GM12878 (cell line): Measurements from ENCODE around the gene PFKP. TPM values are rescaled to one million over a fixed set of nuclear protein-coding genes. Genes with fewer than 3 reads are reported as not detected.

Experiments
- ATAC-seq: fragments of 200-7000 bp; cut with Tn5 transposase; 3 replicates; pipeline ENCODE4 v1.9.1; 2020; ENCODE audit warnings: mild to moderate bottlenecking, moderate library complexity
- BruUV-seq: library from RNA; stranded (reverse); fragments of 400-500 nt; replicated peaks from 2 replicates; lab custom pipeline; 2021; lab: Mats Ljungman, UMichigan
- CTCF ChIA-PET: fragments of 300-600 bp; sonication (Branson Sonifier 250); formaldehyde crosslinking; extraction: SDS; loops from one replicate; lab custom pipeline; 2021; ENCODE audit warnings: inconsistent platforms; lab: Yijun Ruan, JAX
- POLR2A ChIA-PET: fragments of 350-600 bp; formaldehyde crosslinking; extraction: SDS; loops from one replicate; lab custom pipeline; 2021; ENCODE audit warnings: inconsistent platforms; lab: Charles Lee
- RAD21 ChIA-PET: fragments of 300-600 bp; sonication (Branson Sonifier 250); formaldehyde crosslinking; loops from one replicate; lab custom pipeline; 2023; ENCODE audit warnings: antibody characterized with exemption; ENCODE audit not compliant: unreplicated experiment; lab: Charles Lee
- SMC1A ChIA-PET: fragments of 300-600 bp; sonication (Branson Sonifier 250); formaldehyde crosslinking; loops from one replicate; lab custom pipeline; 2023; ENCODE audit not compliant: unreplicated experiment, uncharacterized antibody; lab: Charles Lee
- DNase-seq: peaks from one replicate; pipeline ENCODE4 v3.0.0-alpha.2; 2011; ENCODE audit warnings: low read depth, low spot score
- FAIRE-seq: peaks from 3 replicates; lab custom pipeline; 2011; peaks lifted over from hg19 to GRCh38; lab: Jason Lieb, UNC
- H2AFZ ChIP-seq: 2 replicates; pipeline ENCODE4 v1.6.0; 2011; ENCODE audit warnings: low read depth, low read length, control low read depth; ENCODE audit not compliant: control insufficient read depth
- H3K27ac ChIP-seq: 2 replicates; pipeline ENCODE4 v1.5.1; 2011; ENCODE audit warnings: control low read depth; ENCODE audit not compliant: control insufficient read depth, insufficient read depth
- H3K27me3 ChIP-seq, 2 experiments: replicated peaks in 1 of 2; 2 replicates each; pipeline versions ENCODE4 v1.6.0 to v1.6.1; 2011; ENCODE audit warnings: low read length in 1 of 2; ENCODE audit not compliant: control insufficient read depth in 2 of 2, insufficient read depth in 2 of 2
- H3K36me3 ChIP-seq, 2 experiments: 2 replicates each; pipeline ENCODE4 v1.5.1; 2011; ENCODE audit warnings: low read length in 1 of 2; ENCODE audit not compliant: control insufficient read depth in 2 of 2, insufficient read depth in 2 of 2
- H3K4me1 ChIP-seq: 2 replicates; pipeline ENCODE4 v1.6.1; 2011; ENCODE audit warnings: mild to moderate bottlenecking, low read length, moderate library complexity, mixed read lengths; ENCODE audit not compliant: control insufficient read depth, insufficient read depth
- H3K4me2 ChIP-seq: 2 replicates; pipeline ENCODE4 v1.6.0; 2011; ENCODE audit warnings: control low read depth; ENCODE audit not compliant: control insufficient read depth, insufficient read depth
- H3K4me3 ChIP-seq: fragments of 200-600 bp; sonication (generic); 2 replicates; pipeline ENCODE4 v1.5.1; 2016
- H3K79me2 ChIP-seq: 2 replicates; pipeline ENCODE4 v1.6.0; 2011; ENCODE audit warnings: low read length; ENCODE audit not compliant: control insufficient read depth, insufficient read depth
- H3K9ac ChIP-seq: 2 replicates; pipeline ENCODE4 v1.8.0; 2011; ENCODE audit warnings: low read length, control low read depth, mixed read lengths; ENCODE audit not compliant: control insufficient read depth, insufficient read depth
- H3K9me3 ChIP-seq: replicated peaks from 3 replicates; pipeline ENCODE4 v1.5.1; 2011; ENCODE audit warnings: mild to moderate bottlenecking, low read length; ENCODE audit not compliant: control insufficient read depth, insufficient read depth
- H4K20me1 ChIP-seq: 2 replicates; pipeline ENCODE4 v1.6.0; 2011; ENCODE audit not compliant: control insufficient read depth, insufficient read depth
- BHLHE40 ChIP-seq, 2 experiments: fragments of 450-650 bp in 1 of 2; IDR thresholded peaks; 2 replicates each; pipeline ENCODE4 v1.6.1; 2011 to 2017; ENCODE audit warnings: low read depth in 2 of 2, borderline replicate concordance in 1 of 2, improper control_type of control experiment in 1 of 2, low read length in 1 of 2, mild to moderate bottlenecking in 1 of 2
- GABPA ChIP-seq: IDR thresholded peaks from 2 replicates; pipeline ENCODE4 v1.6.1; 2014; ENCODE audit warnings: antibody characterized with exemption, low read depth, mild to moderate bottlenecking, inconsistent platforms
- MEF2A ChIP-seq: IDR thresholded peaks from 2 replicates; pipeline ENCODE4 v1.6.1; 2011; ENCODE audit warnings: low read depth, mild to moderate bottlenecking, low read length, moderate library complexity; ENCODE audit not compliant: insufficient read depth
- MXI1 ChIP-seq: fragments of 150-350 bp; IDR thresholded peaks from 2 replicates; pipeline ENCODE4 v1.6.1; 2011; ENCODE audit warnings: low read depth, mild to moderate bottlenecking, inconsistent platforms, low read length, improper control_type of control experiment
- NRF1 ChIP-seq: conservative IDR thresholded peaks from 2 replicates; pipeline ENCODE4 v1.6.1; 2011; ENCODE audit warnings: mild to moderate bottlenecking, low read depth, low read length, improper control_type of control experiment
- POLR2A ChIP-seq: IDR thresholded peaks from 2 replicates; pipeline ENCODE4 v1.6.1; 2011; ENCODE audit warnings: low read depth, mild to moderate bottlenecking, low read length
- POLR2AphosphoS5 ChIP-seq: IDR thresholded peaks from 2 replicates; pipeline ENCODE4 v1.6.1; 2011; ENCODE audit warnings: mild to moderate bottlenecking, low read length, inconsistent platforms
- ZBTB4 ChIP-seq: fragments of 450-650 bp; formaldehyde crosslinking; IDR thresholded peaks from 2 replicates; pipeline ENCODE4 v1.4.0; 2022; ENCODE audit warnings: mild to moderate bottlenecking, moderate library complexity
- WGBS: methylation state at CpG from one replicate; pipeline ENCODE4 v1.1.6; 2016; ENCODE audit warnings: low lambda C conversion rate; ENCODE audit not compliant: insufficient replicate concordance, insufficient coverage; ENCODE audit errors: missing lambda C conversion rate; 5-methylcytosine and 5-hydroxymethylcytosine counted together
- in situ Hi-C: fragments of 300-500 bp; cut with MboI; formaldehyde crosslinking; loops from 9 replicates; pipeline ENCODE4 v1.14.3; 2018; ENCODE audit warnings: mixed read lengths
- intact Hi-C: fragments of 100-400 bp; cut with micrococcal nuclease; formaldehyde crosslinking; loops from one replicate; pipeline ENCODE4 v1.14.2; 2022; ENCODE audit not compliant: unreplicated experiment
- polyA plus RNA-seq, 11 experiments: library from polyadenylated mRNA; depleted of rRNA in 4 of 11; unstranded in 6 of 11; stranded (reverse) in 5 of 11; fragments of >200 nt; fragmentation: Nextera tagmentation in 4 of 11; fragmentation: Illumina TruSeq in 1 of 11; extraction: Ambion mirVana in 4 of 11; extraction: Trizol in 1 of 11; gene quantifications; 1 replicate in 1 of 11; 2 replicates in 10 of 11; pipeline versions ENCODE4 v1.2.1 to v1.2.3, GENCODE V29; 2011 to 2016; ENCODE audit warnings: inconsistent platforms in 2 of 11, missing spikeins in 2 of 11, low read depth in 1 of 11
- total RNA-seq, 4 experiments: library from RNA; depleted of rRNA in 3 of 4; stranded (reverse); fragments of >200 nt in 3 of 4; fragmentation: Illumina TruSeq in 1 of 4; extraction: Trizol in 1 of 4; gene quantifications; 2 replicates each; pipeline versions ENCODE4 v1.2.1 to v1.2.3, GENCODE V29; 2013 to 2021

PFKP gene
- total and polyA plus RNA-seq, 10 of the 15 experiments (the other 5 are each of a cell fraction or from before 2014, with no cell fraction given) = 27.0 to 145 (median 95.7) TPM

GRCh38 chr10:3071405-3072198 is 4.3 kb downstream of the PFKP start (continued):
- TF ChIP-seq ZBTB4 (CRISPR knock-in tag) (no peak), MXI1 (no peak), GABPA (no peak), POLR2AphosphoS5 (0 out of 2 replicates have a peak, but pooled peaks have one; percentile 9), MEF2A (no peak), NRF1 (no peak)

GRCh38 chr10:3072641-3073360 is 5.5 kb downstream of the PFKP start:
- ATAC-seq (no peak), FAIRE-seq (no peak), DNase-seq (no peak)
- intact Hi-C loops (no loop called here), in situ Hi-C loops (no loop called here)
- Histone ChIP-seq H3K27me3 (no peaks in the 10 kb centered on the region), H3K27ac (no peak overlapping the region), H3K4me1 (peaks cover 12% of the 10 kb centered on the region), H3K36me3 (peaks cover 2 to 22% of the 10 kb centered on the region in 2 experiments), H4K20me1 (peaks cover 21% of the 10 kb centered on the region), H3K4me2 (peak overlapping the region; percentile 44), H3K9me3 (no peaks in the 10 kb centered on the region), H3K4me3 (no peak overlapping the region), H3K9ac (no peak overlapping the region), H2AFZ (no peak overlapping the region), H3K79me2 (peaks cover 90% of the 10 kb centered on the region)
- WGBS = 97% methylated on average over 10 of the region's 10 CpGs
- BruUV-seq = no TSS peak
- ChIA-PET RAD21 (no interaction called here), SMC1A (no interaction called here), POLR2A (no interaction called here), CTCF (no interaction called here)
- TF ChIP-seq BHLHE40 (IDR thresholded peaks at IDR 0.05; ENCODE audit: borderline replicate concordance in 1 of 2, low read depth in 2 of 2, low read length in 1 of 2) = no peak
- TF ChIP-seq POLR2A = peak; percentile 39; the same call in 1 of the 2 replicates
